GM21390 (cell line): Measurements from ENCODE around the gene TNFRSF14.

ENCODE experiments used
- ATAC-seq: cut with Tn5 transposase; IDR thresholded peaks from one replicate; pipeline ENCODE4 v1.9.1; 2021; ENCODE audit not compliant: unreplicated experiment

The TNFRSF14 gene

DNA sequence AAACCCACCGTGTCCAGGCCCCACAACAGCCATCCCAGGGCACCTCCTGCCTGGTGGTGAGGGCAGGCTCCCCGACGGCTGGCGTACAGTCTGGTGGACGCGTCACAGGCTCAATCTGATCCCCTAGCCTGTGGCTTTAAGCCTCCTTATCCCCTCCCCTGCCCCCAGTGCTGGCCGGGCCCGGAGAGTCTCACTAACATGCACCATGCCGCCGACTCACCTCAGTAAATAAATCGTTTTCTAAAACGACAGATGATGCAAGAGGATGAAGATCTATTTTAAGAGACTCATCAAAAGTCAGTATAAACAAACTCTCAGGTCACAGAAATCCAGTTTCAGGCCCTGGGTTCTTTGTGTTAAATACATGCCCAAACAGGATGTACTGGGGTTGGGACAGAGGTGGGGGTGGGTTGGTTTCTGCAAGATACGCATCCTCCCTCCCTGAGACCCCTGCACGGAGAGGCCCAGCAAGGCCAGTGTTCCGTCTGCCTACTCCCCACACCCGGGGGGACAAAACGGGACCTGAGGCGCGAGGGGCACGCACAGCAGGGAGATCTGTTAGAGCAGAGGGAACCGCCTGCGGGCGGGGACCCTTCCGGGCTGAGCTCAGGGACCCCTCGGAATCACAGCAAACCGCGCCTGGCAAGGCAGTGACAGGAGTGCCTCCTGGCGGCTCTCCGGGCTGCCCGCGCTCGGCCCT, 32.8 kb upstream of the TNFRSF14 start:
- no peak for ATAC-seq

DNA sequence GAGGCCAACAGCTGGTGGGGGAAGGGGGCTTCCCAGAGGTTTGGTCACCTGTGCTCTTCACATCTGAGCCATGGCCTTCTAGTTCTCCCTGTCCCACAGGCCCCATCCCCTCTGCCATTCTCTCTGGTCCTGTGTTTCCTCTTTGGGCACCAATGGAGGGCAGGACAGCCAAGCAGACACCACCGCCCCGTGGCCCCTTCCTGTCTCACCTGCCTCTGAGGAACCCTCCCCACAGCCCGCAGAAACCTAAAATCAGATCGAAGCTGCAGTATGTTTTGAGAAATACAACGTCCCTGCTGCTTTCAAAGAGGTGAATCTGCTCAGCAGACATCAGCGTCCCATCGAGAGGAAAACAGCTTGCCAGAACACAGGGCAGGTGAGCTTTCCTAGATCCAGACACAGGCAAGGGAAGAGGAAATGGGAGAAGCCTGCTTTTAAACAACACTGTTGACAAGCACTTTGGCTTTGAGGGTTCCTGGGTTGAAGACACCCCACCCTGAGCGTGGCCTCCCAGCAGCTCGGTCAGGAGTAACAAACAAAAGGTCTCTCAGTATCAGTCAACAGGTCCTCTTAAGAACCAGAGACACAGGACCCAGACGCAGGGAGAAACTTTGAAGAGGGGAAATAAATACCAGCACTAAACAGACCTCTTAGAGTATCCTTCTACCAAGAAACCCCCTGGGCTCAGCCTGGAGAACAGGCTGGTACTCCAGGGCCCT, 32.1 kb upstream of the TNFRSF14 start:
- no peak for ATAC-seq

DNA sequence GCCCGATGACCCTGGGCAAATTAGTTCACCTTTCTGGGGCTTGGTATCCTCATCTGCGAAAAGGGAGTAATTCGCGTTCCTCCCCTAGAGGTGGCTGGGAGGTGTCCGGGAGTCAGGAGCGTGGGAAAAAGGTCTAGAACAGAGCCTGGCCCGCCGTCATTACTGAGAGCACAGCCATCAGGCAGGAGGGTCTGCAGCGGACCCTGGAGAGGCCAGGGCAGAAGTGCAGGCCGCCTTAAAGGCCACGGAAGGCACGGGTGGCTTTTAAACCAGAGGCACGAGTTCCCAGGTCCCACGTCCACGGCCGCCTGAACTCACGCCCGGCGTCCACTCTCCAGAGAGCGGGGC, 30.6 kb upstream of the TNFRSF14 start:
- no peak for ATAC-seq

DNA sequence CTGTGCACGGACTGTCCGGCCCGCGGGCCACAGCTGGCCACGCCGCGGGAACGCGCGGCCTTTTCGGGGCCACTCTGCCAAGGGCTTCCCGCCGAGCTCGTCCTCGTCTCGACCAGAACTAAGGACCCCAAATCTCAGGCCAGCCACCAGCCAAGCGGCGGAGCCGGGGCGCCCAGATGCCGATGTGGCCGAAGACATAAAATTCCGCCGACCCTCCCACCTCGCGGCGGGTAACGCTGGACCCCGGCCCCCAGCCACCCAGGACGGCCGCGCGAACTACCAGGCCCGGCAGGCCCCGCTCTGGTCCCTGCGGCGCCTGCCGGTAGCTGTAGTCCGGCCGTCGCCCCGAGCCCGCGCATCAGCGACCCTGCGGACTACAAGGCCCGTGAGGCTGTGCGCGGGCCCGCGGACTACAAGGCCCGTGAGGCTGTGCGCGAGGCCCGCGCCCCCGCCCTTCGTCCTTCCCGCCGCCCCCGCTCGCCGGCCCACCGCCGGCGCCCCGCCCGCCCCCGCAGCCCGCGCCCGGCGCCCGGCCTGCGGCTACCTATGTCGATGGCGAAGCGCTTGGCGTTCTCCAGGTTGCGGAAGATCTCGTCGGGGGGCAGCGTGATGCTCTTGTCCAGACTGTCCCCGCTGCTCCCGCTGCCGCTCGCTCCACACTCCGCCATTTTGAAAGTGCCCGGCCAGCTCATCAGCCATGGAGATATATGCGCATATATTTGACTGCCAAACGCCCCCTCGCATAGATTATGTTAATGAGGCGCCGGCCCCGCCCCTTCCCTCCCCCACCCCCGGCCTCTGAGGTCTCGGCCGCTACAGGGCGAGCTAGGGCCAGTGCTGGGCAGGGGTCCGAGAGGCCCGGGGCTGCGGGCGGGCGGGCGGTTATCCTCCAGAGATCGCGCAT, 30.0 kb upstream of the TNFRSF14 start, which contains the start of gene PANK4:
TSS of gene PANK4 (minus strand) at position 677 of the 904 bp plus-strand sequence. CDS start at position 668, 9 bp downstream.
- ATAC-seq = peak; percentile 85

DNA sequence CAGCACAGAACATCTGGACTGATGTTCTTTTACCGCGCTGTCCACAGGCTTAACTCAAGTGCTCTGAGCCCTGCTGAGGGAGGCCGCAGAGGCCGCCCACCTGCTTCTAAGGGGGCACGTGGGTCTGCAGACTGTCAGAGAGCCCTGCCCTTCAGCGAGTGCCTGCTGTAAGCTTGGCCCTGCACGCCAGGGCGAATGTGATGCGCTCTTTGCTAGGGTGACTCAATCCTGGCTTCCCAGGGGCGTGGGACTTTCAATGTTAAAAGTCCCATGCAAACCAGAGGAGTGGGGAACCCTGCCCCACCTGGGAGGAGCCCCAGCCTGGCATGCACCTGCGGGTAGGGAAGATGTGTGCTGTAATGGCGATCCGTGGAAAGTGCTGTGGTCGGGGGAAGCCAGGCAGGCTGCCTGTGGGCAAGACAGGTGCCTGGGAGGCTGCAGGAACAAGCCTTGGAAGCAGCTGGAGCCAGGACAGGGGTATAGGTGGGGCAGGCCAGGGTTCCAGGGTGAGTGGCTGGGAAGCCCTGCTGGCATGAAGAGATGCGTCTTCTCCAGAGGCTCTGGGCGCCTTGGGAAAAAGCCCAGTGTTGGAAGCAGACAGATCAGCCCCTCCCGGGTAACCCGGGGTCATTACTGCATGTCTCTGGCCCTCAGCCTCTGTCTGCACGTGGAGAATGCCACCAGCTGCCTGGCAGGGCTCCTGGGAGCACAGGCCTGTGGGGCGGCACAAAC, 29.2 kb upstream of the TNFRSF14 start:
- ATAC-seq = peak; percentile 18

DNA sequence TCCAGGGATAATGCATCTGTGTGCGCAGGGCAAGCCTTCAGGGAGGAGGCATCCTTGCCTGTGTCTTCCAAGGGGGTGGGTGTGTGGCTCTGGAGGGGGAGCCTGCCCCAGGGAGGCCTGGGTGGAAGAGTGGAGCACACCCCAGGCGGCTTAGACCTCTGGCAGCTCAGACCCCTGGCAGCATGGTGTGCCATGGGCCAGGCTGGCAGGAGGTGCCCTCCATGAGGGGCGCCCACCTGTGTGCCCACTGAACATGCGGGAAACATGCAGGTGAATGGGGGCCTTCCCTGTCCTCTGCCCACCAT, 28.7 kb upstream of the TNFRSF14 start:
- ATAC-seq = no peak

DNA sequence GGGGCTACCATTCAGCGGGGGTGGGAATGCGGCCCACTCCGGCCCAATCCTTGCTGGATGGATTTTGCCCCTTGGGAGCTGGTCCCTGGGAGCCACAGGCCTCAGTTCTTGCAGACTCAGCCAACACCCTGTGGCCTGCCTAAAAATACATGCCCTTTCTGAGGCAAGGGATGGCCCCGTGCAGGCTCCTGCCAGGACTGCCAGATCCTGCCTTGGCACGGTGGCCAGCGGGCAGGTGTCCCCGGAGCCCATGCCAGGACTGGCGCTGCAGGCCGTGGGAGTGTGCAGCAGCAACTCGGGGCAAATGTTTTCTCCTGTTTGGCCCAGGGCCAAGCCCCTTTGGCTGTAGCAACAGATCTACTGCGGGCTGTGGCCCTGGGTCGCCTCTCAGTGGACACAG, 28.2 kb upstream of the TNFRSF14 start:
- no peak for ATAC-seq

DNA sequence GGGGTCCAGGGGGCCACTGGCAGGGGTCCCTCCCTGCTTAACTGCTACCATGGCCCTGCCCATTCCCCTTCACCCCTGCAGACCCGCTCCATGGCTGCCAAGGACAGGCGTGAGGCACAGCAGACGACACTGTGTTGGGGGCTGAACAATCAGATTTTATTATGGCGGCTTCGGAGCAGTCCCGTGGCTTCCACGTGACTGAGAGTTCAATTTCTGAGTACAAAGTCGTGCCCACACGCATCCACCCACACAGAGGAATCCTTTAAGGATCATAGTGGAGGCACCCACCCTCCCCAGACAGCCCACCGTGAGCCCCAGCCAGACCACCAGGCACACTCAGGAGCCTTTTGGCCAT, 27.6 kb upstream of the TNFRSF14 start:
- ATAC-seq = no peak

DNA sequence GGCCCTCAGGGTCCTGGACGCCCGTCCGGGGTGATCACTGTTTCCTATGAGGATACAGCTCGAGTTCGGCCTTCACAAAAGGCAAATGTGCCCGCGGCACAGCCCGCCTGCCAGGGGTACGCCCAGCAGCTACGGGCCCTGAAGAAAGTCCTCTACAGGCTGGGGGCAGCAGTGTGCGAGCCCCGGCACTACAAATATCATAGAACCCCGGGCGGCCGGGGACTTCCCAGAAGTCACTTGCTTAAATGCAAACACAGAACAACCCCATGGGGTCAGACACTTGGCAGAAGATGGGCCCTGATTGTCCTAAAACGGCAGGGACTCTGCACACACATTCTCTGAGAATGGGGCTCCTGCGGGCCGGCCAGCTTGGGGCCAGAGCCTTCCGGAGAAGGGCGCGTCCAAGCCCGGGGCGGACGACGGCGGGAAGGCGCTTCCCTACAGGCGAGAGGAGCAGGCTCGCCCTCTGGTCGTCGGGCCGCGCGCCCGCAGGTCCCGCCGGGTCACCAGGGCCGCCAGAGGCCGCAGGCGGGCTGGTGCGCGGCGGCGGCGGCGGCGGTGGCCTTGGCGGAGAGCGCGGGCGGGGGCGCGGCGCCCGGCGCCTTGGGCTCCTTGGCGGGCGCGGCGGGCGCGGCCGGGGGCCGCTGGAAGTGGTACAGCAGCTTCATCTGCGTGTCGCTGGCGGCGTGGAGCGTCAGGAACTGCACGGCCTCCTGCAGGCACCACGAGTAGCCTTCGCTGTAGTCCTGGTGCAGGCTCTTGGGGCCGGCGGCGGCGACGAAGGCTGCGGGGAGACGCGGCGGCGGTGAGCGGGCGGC, 27.0 kb upstream of the TNFRSF14 start:
- ATAC-seq = no peak

DNA sequence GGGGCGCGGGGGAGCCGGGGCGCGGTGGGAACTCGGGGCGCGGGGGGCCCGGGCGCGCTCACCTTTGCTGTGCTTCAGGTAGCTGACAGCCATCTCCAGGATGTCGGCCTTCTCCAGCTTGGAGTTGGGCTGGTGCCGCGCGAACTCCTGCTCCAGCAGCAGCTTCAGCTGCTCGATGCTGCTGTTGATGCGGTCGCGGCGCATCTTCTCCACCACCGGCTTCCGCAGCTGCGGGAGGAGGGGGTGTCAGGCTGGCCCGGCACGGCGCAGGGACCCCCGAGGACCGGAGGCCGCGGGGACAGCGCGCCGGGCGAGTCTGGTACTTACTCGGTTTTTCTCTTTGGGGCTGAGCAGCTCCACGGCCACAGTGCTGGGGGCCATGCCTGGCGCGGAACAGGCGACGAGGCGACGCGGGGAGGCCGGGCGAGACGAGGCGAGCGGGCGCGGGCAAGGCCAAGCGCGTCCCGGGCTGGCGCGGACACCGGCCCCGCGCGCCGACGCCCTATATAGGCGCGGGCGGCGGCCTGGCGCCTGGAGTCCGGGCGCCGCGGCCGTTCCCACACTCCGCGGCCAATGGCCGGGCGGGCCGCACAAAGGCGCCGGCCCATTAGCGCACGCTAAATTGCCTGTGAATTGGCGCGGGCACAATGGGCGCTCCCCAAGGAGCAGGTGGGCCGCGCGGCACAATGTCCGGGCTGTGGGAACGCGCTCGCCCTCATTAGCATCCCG, 26.2 kb upstream of the TNFRSF14 start, which contains the start of gene HES5:
TSS of gene HES5 (minus strand) at position 480 of the 729 bp plus-strand sequence. CDS start at position 381, 99 bp downstream.
- ATAC-seq = no peak

DNA sequence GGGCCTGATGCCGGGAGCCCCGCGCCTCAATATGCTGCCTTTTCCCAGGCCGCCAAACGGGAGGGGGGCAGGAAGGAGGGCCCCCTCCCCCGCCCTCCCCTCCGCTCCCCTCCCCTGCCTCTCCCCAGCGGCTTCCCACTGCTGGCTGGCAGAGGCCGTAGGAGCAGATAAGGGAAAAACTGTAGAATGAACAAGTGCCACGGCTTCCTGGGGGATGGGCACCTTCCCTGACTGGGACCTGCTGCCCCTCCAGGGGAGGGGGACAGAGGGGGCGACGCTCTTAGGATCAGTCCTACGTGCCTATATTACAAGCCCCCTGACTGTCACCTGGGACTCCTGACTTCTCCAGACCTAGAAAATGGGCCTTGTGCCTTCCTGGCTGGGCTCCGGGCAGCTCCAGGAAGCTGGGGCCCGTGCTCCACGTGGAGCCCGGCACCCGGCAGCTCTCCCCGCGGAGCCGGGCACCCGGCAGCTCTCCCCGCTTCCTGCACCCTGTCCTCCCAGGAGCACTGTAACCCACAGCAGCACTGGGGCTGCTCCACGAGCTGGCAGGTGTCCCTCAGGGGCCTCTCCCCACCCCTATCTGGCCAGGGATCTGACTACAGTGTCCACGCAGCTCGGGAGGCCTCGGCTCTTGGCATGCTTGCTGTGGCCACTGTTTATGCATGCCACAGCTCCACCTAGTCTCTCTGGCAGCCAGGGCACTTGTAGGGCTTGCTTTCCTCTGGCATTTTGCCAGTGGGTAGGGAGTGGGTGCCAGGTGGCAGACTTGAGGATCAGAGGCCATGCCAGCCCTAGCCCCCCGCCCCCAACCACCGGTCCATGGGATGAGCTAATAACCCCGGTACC, 25.4 kb upstream of the TNFRSF14 start:
- ATAC-seq = no peak

DNA sequence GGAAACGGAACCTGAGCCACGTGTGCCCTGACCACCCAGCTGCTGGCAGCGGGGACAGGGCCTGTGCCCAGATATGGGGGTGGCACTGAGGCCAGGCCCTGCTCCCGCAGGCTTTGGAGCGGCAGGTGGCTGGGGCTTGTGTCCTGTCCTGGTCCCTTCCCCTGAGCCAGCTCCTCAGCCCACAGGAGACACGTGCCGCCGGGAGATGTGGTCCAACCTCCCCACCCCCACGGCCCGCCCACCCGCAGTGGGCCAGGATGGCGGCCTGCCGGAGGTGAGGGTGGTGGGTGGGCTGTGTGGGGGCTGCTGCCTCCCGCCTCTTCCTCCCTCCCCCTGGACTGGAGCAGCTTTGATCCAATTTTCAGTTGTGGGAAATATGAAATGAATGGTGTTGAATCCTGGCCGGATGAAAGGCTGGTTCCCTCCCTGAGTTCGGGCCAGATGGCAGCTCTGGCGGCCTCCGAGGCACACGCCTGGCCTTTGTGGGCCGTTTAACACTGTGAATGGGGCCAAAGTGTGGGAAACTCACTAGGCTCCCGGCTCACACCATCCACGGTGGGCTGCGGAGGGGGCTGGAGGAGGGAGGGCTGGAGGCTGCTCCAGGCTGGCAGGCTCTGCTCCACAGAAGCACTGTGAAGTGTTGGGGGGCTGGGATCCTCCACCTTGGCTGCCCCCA, 23.5 kb upstream of the TNFRSF14 start:
- no peak for ATAC-seq

DNA sequence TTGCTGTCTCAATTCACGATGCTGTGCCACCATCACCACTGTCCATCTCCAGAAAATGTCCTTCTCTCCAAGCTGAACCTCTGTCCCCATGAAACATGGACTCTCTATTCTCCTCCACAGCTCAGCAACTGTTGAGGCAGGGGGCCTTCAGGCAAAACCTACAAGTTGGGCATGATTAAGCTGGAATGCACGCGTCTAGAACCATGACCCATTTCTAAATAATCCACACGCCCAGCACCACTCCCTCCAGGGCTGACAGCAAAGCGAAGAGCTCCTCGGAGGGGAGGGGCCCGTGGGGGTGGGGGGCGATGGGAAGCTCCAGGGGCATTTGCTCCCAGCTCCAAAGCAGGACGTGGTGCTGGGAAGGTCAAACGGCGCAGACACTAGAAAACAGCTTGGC, 22.8 kb upstream of the TNFRSF14 start:
- no peak for ATAC-seq

DNA sequence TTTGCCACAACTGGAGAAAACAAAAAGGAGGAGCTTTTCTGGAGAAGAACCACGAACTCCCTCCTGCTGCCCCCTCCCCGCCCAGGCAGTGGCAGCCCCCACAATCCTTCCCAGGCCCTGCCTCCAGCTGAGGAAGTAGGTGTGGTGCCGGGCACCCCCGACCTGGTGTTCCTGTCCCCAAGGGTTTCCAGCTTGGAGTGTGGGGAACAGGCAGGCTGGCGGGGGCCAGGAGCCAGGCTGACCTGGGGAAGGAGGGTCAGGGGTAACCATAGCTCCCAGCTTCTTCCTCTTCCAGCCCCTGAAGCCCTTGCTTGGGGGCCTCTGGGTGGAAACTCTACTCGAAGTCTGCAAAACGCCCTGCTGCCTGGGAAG, 21.9 kb upstream of the TNFRSF14 start:
- ATAC-seq = no peak

DNA sequence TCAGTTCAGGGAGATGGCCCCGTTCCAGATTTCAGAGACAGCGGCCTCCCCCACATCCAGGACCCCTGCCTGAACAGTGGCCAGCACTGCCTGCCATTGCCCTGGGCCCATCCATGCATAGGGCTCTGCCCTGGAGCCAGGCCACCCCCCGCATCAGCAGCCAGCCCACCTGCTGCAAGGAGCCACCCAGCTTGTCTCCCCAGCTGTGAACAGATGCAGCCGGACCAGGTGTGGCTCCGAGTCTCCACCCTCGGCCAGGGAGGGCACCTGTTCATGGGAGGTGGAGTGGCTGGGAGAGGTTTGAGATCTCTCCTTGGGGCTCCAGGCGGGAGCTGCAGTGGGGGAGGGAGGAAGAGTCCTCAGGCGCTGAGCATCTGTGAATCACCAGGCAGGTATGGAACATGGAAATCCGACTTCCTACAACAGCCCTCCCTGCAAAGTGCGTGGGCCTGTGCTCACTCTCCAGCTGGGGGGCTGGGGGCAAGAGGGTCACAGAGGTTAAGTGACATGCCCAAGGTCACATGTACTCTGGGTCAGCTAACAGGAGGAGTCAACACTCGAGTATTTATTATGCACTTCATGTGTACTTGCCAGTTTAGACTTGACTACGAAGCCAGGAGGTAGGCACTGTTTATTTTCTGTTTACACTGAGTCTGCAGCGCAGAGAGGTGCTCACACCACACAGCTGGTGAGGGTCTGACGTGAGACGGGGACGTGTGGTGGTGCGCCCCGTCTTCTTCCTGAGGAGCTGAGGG, 21.3 kb upstream of the TNFRSF14 start:
- ATAC-seq = no peak

DNA sequence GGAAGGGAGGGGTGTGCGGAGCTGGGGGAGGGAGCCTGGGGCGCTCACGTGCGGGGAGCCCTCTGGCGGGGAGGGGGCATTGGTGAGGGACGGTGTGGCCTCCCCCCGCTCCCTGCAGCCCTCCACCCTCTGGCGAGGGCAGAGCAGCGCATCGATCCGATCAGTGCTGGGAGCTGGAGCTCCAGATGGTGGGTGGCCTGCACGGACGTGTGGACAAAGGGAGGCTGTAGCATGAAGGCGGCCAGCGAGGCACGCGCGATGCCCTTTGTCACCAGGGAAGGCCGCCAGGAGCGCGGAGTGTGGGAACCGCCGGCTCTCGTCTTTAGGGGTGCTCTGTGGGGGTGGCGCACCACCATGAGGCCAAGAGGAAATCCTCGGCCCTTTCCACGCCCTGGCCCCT, 20.7 kb upstream of the TNFRSF14 start:
- no peak for ATAC-seq

DNA sequence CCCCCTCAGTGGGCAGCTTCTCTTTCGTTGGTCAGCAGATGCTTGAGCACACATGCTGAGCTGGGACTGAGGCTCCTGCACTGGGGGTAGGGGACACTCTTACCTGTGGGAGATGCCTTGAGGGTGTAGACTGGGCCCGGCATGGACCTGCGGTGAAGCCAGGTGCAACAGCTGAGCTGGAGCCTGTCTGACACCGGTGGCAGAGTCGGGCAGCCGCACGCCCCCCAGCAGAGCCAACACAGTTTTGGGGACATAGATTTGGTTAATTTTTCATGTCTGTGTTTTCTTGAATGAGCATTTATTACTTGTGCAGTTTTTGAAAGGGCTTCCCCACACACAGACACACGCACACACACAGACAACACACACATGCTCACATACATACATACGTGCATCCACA, 20.2 kb upstream of the TNFRSF14 start:
- ATAC-seq = no peak

DNA sequence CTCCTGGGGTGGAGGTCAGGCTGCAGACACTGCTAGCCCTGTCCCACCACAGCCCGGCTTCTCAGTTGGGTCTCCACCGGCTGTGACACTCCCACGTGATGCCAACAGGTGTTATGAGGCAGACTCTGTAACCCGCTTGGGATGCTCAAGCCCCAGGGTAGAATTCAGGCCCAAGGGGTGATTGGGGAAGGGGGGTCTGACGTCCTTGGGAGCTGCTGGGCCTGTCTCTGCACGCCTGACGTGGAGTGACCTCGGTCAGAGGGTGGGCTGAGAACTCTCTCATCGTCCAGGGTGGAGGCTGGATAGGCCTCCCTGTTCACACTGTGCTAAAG, 18.4 kb upstream of the TNFRSF14 start:
- no peak for ATAC-seq
